ENCODE data around the gene DNALI1.
A peak's percentile ranks its signal among the peaks of the same experiment; 100 is the strongest.
"Not testable (repeated sequence)": the region's sequence is repeated elsewhere in the genome, so short reads cannot be mapped to it uniquely, and the experiment has no call there.

The DNALI1 gene

GRCh38 chr1:37556712-37557196, at the start of gene DNALI1:
DNALI1 (plus strand) TSS chr1:37556940; CDS start chr1:37556995, 55 bp downstream.
- peak; percentile 41 for DNase-seq (ENCODE audit: low spot score)

GRCh38 chr1:37509181-37509580, 47.6 kb upstream of the DNALI1 start:
- peak; percentile 44 for DNase-seq (ENCODE audit: low spot score)

DNA sequence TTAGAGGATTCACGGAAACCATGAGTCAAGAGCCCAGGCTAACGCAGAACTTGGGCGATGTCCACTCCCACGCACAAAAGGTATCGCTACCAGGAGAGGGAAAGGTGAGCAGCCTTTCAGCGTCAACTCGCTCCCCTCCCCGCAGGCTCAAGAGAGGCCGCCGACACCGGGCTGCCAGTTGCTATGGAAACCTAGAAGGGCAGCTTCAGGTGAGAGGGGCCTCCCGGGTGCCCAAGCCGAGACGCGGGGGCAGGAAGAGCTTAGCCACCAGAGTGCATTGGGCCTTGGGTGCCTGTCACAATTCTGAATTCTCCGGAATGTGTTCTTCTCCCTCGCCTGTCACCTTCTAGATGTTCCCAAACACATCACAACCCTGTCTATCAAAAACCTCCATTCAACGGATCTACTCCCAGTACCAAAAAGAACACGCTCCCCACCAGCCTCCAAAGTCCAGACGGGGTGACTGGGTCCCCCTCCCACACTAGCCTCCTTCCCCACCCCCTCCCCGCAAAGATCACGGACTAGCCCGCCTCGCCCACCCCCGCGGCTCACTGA, 42.9 kb upstream of the DNALI1 start:
- peak; percentile 41 for DNase-seq (ENCODE audit: low spot score)

- peak; percentile 90 for DNase-seq (ENCODE audit: low spot score)
Observed at GRCh38 chr1:37514350-37515184, 42.2 kb upstream of the DNALI1 start, which contains the start of gene MEAF6. MEAF6 (minus strand) TSS chr1:37514766; CDS start chr1:37514746, 20 bp downstream.

DNA sequence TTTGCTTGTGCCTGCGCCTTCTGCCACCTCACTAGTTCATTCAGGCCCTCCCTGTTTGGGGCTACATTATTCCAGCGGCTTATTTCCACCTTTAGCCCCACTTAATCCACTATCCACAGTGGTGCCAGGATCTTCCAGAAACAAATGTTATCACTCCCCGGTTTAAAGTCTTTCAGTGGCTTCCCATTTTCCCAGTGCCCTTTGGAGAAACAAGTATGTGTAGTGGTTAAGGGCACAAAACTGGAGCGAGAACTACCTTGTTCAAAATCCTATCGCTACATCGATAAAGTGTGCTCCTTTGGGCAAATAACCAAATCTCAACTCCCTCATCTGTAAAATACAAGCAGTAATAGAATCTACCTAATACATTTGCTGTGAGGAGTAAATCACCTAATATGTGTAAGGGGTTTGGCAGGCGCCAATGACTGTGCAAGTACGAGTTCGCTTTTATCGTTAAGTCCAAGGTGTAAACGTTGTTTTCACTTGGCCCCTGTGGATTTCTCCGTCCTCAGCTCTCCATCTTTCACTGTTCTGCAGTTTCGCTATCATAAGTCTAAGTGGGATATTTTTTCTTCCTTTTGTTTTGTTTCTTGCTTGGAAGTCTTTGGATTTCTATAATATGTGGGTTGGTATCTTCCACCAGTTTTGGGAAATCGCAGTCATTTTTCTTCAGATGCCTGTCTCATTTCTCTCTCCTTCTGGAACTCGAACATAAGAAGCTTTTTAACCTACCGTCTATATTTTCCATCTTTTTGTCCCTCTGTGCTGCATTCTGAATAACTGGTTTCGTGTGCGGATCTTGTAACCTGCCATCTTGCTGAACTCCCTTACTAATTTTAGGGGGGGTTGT, 41.3 kb upstream of the DNALI1 start:
- peak; percentile 19 for DNase-seq (ENCODE audit: low spot score)

DNA sequence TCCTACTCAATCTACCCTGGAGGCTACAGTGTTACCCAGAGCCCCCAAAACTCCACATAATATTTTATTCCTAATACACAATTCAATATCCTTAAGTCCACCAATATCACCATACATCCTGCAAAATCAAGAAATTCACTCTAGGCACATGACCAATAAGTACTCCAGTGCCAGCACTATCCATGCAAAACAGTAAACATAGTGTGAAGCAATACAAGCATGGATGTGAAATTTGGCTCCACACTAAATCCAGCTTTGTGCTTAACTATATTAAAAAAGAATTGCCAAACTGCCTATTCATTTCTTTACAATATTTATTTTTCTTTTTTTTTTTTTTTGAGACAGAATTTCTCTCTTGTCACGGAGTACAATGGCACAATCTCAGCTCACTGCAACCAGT, 39.2 kb upstream of the DNALI1 start:
- DNase-seq (ENCODE audit: low spot score) = no peak

GRCh38 chr1:37518241-37518640, 38.5 kb upstream of the DNALI1 start:
- not testable (repeated sequence) for DNase-seq (ENCODE audit: low spot score)

DNA sequence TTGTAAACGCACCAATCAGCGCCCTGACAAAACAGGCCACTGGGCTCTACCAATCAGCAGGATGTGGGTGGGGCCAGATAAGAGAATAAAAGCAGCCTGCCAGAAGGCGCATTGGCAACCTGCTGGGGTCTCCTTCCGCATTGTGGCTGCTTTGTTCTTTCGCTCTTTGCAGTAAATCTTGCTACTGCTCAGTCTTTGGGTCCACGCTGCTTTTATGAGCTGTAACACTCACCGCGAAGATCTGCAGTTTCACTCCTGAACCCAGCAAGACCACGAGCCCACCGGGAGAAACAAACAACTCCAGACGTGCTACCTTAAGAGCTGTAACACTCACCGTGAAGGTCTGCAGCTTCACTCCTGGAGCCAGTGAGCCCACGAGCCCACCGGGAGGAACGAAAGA, 37.8 kb upstream of the DNALI1 start:
- not testable (repeated sequence) for DNase-seq (ENCODE audit: low spot score)

DNA sequence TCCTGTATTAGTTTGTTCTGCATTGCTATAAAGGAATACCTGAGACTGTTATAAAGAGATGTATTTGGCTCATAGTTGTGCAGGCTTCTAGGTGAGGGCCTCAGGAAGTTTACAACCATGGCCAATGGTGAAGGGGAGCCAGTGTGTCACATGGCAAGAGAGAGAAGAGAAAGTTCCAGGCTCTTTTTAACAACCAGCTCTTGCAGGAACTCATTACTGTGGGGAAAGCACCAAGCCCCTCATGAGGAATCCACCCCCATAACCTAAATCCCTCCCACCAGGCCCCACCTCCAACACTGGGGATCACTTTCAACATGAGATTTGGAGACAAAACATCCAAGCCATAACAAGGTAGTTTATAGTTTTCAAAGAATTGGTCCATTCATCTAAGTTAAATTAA, 37.1 kb upstream of the DNALI1 start:
- no peak for DNase-seq (ENCODE audit: low spot score)

DNA sequence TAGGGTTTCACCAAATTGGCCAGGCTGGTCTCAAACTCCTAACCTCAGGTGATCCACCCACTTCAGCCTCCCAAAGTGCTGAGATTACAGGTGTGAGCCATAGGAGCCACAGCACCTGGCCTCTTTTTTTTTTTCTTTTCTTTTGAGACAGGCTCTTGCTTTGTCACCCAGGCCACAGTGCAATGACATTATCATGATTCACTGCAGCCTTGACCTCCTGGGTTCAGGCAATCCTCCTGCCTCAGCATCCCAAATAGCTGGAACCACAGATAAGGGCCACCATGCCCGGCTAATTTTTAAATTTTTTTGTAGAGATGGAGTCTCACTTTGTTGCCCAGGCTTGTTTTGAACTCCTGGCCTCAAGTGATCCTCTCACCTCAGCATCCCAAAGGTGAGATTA, 26.9 kb upstream of the DNALI1 start:
- not testable (repeated sequence) for DNase-seq (ENCODE audit: low spot score)

DNA sequence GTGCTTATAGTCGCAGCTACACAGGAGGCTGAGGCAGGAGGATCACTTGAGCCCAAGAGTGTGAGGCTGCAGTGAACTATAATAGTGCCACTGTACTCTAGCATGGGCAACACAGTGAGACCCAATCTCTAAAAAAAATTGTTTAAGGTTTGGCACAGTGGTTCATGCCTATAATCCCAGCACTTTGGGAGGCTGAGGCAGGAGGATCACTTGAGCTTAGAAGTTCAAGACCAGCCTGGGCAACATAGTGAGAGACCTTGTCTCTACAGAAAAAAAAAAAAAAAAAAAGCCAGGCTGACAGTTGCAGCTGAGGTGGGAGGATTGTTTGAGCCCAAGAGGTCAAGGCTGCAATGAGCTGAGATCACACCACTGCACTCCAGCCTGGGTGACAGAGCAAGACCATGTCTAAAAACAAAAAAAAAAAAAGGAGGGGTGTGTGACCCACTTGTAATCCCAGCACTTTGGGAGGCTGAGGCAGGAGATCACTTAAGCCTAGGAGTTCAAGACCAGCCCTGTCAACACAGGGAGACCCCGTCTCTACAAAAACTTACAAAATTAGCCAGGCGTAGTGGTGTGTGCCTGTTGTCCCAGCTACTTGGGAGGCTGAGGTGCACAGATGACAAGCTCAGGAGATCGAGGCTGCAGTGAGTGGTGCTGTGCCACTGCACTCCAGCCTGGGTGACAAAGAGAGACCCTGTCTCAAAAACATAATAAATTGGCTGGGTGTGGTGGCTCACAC, 24.2 kb upstream of the DNALI1 start:
- not testable (repeated sequence) for DNase-seq (ENCODE audit: low spot score)

- DNase-seq (ENCODE audit: low spot score) = no peak
Observed at GRCh38 chr1:37533317-37534093, 23.2 kb upstream of the DNALI1 start.

GRCh38 chr1:37537378-37537777, 19.4 kb upstream of the DNALI1 start:
- DNase-seq (ENCODE audit: low spot score) = no peak

DNA sequence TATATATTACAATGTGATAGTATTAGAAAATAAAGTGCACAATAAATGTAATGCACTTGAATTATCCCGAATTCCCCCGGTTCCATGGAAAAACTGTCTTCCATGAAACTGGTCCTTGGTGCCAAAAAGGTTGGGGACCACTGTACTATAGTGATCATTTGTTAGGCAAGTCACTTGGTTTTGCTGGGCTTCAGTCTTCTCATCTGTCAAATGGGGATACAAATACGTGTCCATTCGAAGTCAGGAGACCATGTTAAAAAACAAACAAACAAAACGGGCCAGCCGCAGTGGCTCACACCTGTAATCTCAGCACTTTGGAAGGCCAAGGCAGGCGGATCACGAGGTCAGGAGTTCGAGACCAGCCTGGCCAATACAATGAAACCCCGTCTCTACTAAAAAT, 17.6 kb upstream of the DNALI1 start:
- DNase-seq (ENCODE audit: low spot score) = not testable (repeated sequence)

- no peak for DNase-seq (ENCODE audit: low spot score)
Observed at GRCh38 chr1:37540036-37540785, 16.5 kb upstream of the DNALI1 start.

GRCh38 chr1:37544530-37544929, 12.2 kb upstream of the DNALI1 start:
- no peak for DNase-seq (ENCODE audit: low spot score)

- no peak for DNase-seq (ENCODE audit: low spot score)
Observed at GRCh38 chr1:37545019-37545418, 11.7 kb upstream of the DNALI1 start.

DNA sequence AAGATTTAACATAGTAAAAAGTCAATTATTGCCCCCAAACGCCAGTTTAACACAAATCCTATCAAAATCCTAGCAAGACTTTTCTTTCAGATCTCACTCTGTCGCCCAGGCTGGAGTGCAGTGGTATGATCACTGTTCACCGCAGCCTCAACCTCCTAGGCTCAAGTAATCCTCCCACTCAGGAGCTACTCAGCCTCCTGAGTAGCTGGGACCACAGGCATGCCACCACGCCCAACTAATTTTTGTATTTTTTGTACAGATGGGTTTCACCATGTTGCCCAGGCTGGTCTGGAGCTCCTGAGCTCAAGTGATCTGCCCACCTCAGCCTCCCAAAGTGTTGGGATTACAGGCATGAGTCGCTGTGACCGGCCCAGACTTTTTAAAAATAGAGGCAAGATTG, 7.4 kb upstream of the DNALI1 start:
- no peak for DNase-seq (ENCODE audit: low spot score)

GRCh38 chr1:37553598-37553926, 3.2 kb upstream of the DNALI1 start:
- no peak for DNase-seq (ENCODE audit: low spot score)

All from NAMALWA (cell line).